Stimulated activated CD4-positive, alpha-beta T cell treated with anti-CD3 and anti-CD28 coated beads, Interleukin-4, amount 100 ng/mL, for 24 hours (primary cell): ENCODE measurements around the gene KLF16.

Experiments
- DNase-seq: peaks from one replicate; pipeline ENCODE4 v3.0.0-alpha.2; 2020

KLF16 gene

DNA sequence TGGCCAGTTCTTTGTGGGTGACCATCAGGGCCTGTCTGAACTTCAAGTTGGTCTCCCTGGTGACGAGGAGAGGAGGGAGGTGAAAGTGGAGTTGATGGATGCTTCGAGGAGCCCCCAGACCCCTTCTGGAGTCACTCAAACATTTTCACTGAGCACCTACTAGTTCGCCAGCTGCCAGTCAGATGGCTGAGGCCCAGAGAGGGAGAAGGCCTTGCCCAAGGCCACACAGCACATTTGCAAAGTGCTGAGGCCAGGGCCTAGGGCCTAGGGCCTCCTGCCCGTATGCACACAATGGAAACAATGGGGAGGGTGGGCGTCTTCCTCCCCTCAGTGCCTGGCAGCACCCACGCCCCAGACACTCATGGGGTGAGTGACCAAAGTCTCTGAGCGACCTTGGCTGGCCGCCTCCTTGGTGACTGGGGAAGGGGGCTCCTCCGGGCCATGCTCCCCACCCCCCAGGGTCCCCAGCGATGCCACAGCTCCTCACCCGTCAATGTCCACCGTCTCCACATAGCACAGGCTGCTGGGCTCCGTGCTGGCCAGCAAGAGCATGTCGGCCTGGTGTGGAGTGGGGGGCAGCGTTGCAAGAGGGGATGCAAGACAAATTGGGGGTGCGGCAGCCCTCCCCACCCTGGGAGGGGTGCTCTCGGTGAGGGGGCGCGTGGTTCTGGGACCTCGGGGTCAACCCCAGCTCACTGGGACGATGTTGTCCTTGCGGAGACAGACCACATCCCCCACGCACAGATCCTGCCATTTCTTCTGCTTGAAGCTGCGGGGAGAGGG is 57.8 kb downstream of the KLF16 start:
- DNase-seq = no peak

GRCh38 chr19:1804858-1805257 is 58.5 kb downstream of the KLF16 start:
- no peak for DNase-seq
